Endothelial cell of umbilical vein (primary cell): ENCODE results near the gene ARSH. TPM values are rescaled to one million over a fixed set of nuclear protein-coding genes. Genes with fewer than 3 reads are reported as not detected.

ENCODE experiments used
- BruUV-seq: library from RNA; stranded (reverse); fragments of 400-500 nt; replicated peaks from 2 replicates; lab custom pipeline; 2021; lab: Mats Ljungman, UMichigan
- CTCF ChIA-PET: fragments of 300-600, 350-600 bp; sonication (Branson Sonifier 250); formaldehyde crosslinking; loops from one replicate; lab custom pipeline; 2021; ENCODE audit warnings: antibody characterized with exemption, inconsistent platforms; lab: Charles Lee
- POLR2A ChIA-PET: fragments of 300-600, 350-600 bp; sonication (Branson Sonifier 250); formaldehyde crosslinking; loops from one replicate; lab custom pipeline; 2021; ENCODE audit warnings: antibody characterized with exemption, inconsistent platforms; lab: Charles Lee
- DNase-seq: peaks from one replicate; pipeline ENCODE4 v3.0.0-alpha.2; 2011; ENCODE audit warnings: low read depth, low spot score
- FAIRE-seq: peaks from 2 replicates; lab custom pipeline; 2011; peaks lifted over from hg19 to GRCh38; lab: Jason Lieb, UNC
- H2AFZ ChIP-seq: 2 replicates; pipeline ENCODE4 v1.6.0; 2012; ENCODE audit warnings: low read depth, low read length, control low read depth, inconsistent platforms
- H3K27ac ChIP-seq: 2 replicates; pipeline ENCODE4 v1.5.1; 2011; ENCODE audit warnings: low read depth, mild to moderate bottlenecking, control low read depth, low read length, moderate library complexity; ENCODE audit not compliant: insufficient read depth
- H3K27me3 ChIP-seq, 2 experiments: 2 replicates each; pipeline versions ENCODE4 v1.6.0 to v1.6.1; 2011; ENCODE audit warnings: low read length in 2 of 2, mixed read lengths in 1 of 2; ENCODE audit not compliant: control insufficient read depth in 2 of 2, insufficient read depth in 2 of 2
- H3K36me3 ChIP-seq, 2 experiments: 2 replicates in 1 of 2; 3 replicates in 1 of 2; pipeline ENCODE4 v1.5.1; 2011; ENCODE audit warnings: low read length in 2 of 2, mild to moderate bottlenecking in 1 of 2, moderate library complexity in 1 of 2; ENCODE audit not compliant: control insufficient read depth in 2 of 2, insufficient read depth in 2 of 2; ENCODE audit errors: extremely low read depth in 1 of 2
- H3K4me1 ChIP-seq: 3 replicates; pipeline ENCODE4 v1.5.1; 2011; ENCODE audit warnings: mild to moderate bottlenecking, low read length; ENCODE audit not compliant: control insufficient read depth, insufficient read depth; ENCODE audit errors: extremely low read depth
- H3K4me2 ChIP-seq: 2 replicates; pipeline ENCODE4 v1.6.1; 2011; ENCODE audit warnings: low read length, control low read depth, mixed read lengths; ENCODE audit not compliant: insufficient read depth
- H3K4me3 ChIP-seq, 3 experiments: fragments of 200-600 bp in 1 of 3; sonication (generic), shearing (Covaris generic) in 1 of 3; replicated peaks in 1 of 3; 2 replicates each; pipeline ENCODE4 v1.5.1; 2011 to 2016; ENCODE audit warnings: control low read depth in 3 of 3, low read length in 3 of 3, mild to moderate bottlenecking in 2 of 3, inconsistent platforms in 1 of 3, low read depth in 1 of 3, moderate library complexity in 1 of 3; ENCODE audit not compliant: insufficient read depth in 1 of 3
- H3K79me2 ChIP-seq: 2 replicates; pipeline ENCODE4 v1.6.0; 2012; ENCODE audit warnings: low read length, inconsistent platforms; ENCODE audit not compliant: control insufficient read depth, insufficient read depth
- H3K9ac ChIP-seq: replicated peaks from 2 replicates; pipeline ENCODE3; 2011; ENCODE audit warnings: low read length, control low read depth; ENCODE audit not compliant: insufficient read depth; ENCODE audit errors: extremely low read depth
- H3K9me1 ChIP-seq: replicated peaks from 3 replicates; pipeline ENCODE4 v1.6.0; 2011; ENCODE audit warnings: mild to moderate bottlenecking, low read length; ENCODE audit not compliant: control insufficient read depth, insufficient read depth; ENCODE audit errors: extremely low read depth
- H3K9me3 ChIP-seq: replicated peaks from 2 replicates; pipeline ENCODE4 v1.5.1; 2012; ENCODE audit warnings: low read length, inconsistent platforms; ENCODE audit not compliant: control insufficient read depth, insufficient read depth
- H4K20me1 ChIP-seq: replicated peaks from 2 replicates; pipeline ENCODE3; 2011; ENCODE audit warnings: mild to moderate bottlenecking, low read length; ENCODE audit not compliant: control insufficient read depth, insufficient read depth; ENCODE audit errors: extremely low read depth
- EZH2 ChIP-seq: IDR thresholded peaks from 2 replicates; pipeline ENCODE4 v1.6.1; 2012; ENCODE audit warnings: borderline replicate concordance, low read depth, mild to moderate bottlenecking, moderate library complexity, low read length, inconsistent platforms; ENCODE audit not compliant: severe bottlenecking
- FOS ChIP-seq: IDR thresholded peaks from 2 replicates; pipeline ENCODE4 v1.6.1; 2011; ENCODE audit warnings: mild to moderate bottlenecking, low read length, moderate library complexity, borderline replicate concordance; ENCODE audit not compliant: insufficient read depth
- GATA2 ChIP-seq: IDR thresholded peaks from 2 replicates; pipeline ENCODE4 v1.7.0; 2011; ENCODE audit warnings: low read depth, mild to moderate bottlenecking, moderate library complexity, mixed read lengths, low read length; ENCODE audit not compliant: insufficient read length, insufficient read depth
- JUN ChIP-seq: IDR thresholded peaks from 2 replicates; pipeline ENCODE4 v1.6.1; 2011; ENCODE audit warnings: borderline replicate concordance, low read depth; ENCODE audit not compliant: insufficient read length, insufficient read depth
- MYC ChIP-seq: IDR thresholded peaks from one replicate; pipeline ENCODE4 v1.6.1; 2011; ENCODE audit warnings: mild to moderate bottlenecking, low read depth, low read length
- POLR2A ChIP-seq: IDR thresholded peaks from 2 replicates; pipeline ENCODE4 v1.6.1; 2012; ENCODE audit warnings: low read depth, mild to moderate bottlenecking, control low read depth, low read length
- POLR2AphosphoS5 ChIP-seq: IDR thresholded peaks from 2 replicates; pipeline ENCODE4 v1.6.1; 2012; ENCODE audit warnings: low read depth, mild to moderate bottlenecking, control low read depth, low read length, moderate library complexity; ENCODE audit not compliant: insufficient read depth
- dilution Hi-C: fragments of 300-500 bp; cut with MboI; formaldehyde crosslinking; loops from one replicate; pipeline ENCODE4 v1.15.0; 2019; ENCODE audit warnings: low sequenced_read_pairs; ENCODE audit not compliant: extremely low pct_ligation_motif_present
- intact Hi-C: fragments of 100-400 bp; cut with micrococcal nuclease; formaldehyde crosslinking; loops from one replicate; pipeline ENCODE4 v1.10.0; 2022
- polyA plus RNA-seq, 4 experiments: library from polyadenylated mRNA; depleted of rRNA in 3 of 4; stranded (reverse) in 3 of 4; unstranded in 1 of 4; fragments of >200 nt; gene quantifications; 2 replicates each; pipeline versions ENCODE4 v1.2.1 to v1.2.3, GENCODE V29; 2011 to 2012; ENCODE audit warnings: missing spikeins in 1 of 4
- total RNA-seq: library from RNA; stranded (reverse); gene quantifications from 2 replicates; pipeline ENCODE4 v1.2.3, GENCODE V29; 2021
- TF ChIP-seq, protein P1 (sequence below), 2 donors: IDR thresholded peaks; 1 replicate in 1 of 2; 2 replicates in 1 of 2; pipeline ENCODE4 v1.5.1; 2011; ENCODE audit warnings: low read length in 2 of 2, mild to moderate bottlenecking in 2 of 2, moderate library complexity in 2 of 2, control low read depth in 1 of 2, inconsistent platforms in 1 of 2, low read depth in 1 of 2; ENCODE audit not compliant: insufficient read depth in 1 of 2; ENCODE audit errors: extremely low read depth in 1 of 2
- TF ChIP-seq, protein P2 (sequence below): IDR thresholded peaks from 2 replicates; pipeline ENCODE4 v1.6.1; 2011; ENCODE audit not compliant: insufficient read depth, insufficient read length

ARSH gene
- total and polyA plus RNA-seq, 2 donors (not counting 3 experiments of a cell fraction or from before 2014, with no cell fraction given) = not detected

DNA sequence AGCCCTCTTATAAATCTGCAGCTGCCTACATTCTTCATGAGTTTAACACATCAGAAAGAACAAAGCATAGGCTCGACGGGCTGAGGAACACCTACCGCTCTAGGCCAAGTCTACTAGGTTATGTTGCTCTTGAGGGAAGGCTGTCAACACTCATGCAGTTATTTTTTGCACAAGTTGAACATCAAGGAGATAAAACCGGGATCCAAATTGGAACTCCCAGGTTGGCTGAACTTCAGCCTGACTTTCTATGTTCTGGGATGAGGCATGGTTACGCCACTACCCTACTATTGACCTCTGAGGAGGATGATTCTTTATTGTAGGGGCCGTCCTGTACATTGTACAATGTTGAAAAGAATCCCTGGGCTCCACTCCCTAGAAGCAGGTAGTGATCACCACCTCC lies 37.3 kb upstream of the ARSH start:
- CTCF ChIA-PET = interaction anchor here (1.0 kb wide), 1 partner anchor 14 kb away, joined by 3 read pairs; no protein-coding TSS in a partner anchor
- Histone ChIP-seq H3K4me1 (peaks cover 9% of the 10 kb centered on the region), H3K27ac (no peak overlapping the region), H3K27me3 (no peaks in the 10 kb centered on the region), H3K9ac (no peak overlapping the region), H3K79me2 (no peaks in the 10 kb centered on the region), H3K9me1 (no peaks in the 10 kb centered on the region), H3K4me2 (no peak overlapping the region), H3K9me3 (no peaks in the 10 kb centered on the region), H3K36me3 (no peaks in the 10 kb centered on the region), H4K20me1 (no peaks in the 10 kb centered on the region), H2AFZ (no peak overlapping the region), H3K4me3 (no peak overlapping the region)
- intact Hi-C loops (no loop called here), dilution Hi-C loops (no loop called here)
- BruUV-seq = no TSS peak
- POLR2A ChIA-PET = no interaction called here
- DNase-seq (no peak), FAIRE-seq (peak; percentile 46)
- no peak for TF ChIP-seq FOS
- TF ChIP-seq JUN = no peak
- TF ChIP-seq, protein P1, sequence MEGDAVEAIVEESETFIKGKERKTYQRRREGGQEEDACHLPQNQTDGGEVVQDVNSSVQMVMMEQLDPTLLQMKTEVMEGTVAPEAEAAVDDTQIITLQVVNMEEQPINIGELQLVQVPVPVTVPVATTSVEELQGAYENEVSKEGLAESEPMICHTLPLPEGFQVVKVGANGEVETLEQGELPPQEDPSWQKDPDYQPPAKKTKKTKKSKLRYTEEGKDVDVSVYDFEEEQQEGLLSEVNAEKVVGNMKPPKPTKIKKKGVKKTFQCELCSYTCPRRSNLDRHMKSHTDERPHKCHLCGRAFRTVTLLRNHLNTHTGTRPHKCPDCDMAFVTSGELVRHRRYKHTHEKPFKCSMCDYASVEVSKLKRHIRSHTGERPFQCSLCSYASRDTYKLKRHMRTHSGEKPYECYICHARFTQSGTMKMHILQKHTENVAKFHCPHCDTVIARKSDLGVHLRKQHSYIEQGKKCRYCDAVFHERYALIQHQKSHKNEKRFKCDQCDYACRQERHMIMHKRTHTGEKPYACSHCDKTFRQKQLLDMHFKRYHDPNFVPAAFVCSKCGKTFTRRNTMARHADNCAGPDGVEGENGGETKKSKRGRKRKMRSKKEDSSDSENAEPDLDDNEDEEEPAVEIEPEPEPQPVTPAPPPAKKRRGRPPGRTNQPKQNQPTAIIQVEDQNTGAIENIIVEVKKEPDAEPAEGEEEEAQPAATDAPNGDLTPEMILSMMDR (IDR thresholded peaks at IDR 0.05; ENCODE audit: extremely low read depth in 1 of 2, insufficient read depth in 1 of 2, low read depth in 1 of 2, low read length in 2 of 2) = no peak
- TF ChIP-seq, protein P2, sequence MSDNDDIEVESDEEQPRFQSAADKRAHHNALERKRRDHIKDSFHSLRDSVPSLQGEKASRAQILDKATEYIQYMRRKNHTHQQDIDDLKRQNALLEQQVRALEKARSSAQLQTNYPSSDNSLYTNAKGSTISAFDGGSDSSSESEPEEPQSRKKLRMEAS = no peak
- no peak for TF ChIP-seq GATA2
- no peak for TF ChIP-seq POLR2A
- TF ChIP-seq POLR2AphosphoS5 = no peak
- no peak for TF ChIP-seq MYC
- no peak for TF ChIP-seq EZH2
